Suppressor macrophage treated with lipopolysaccharide for 4 hours (primary cell): Measurements from ENCODE around the gene RAD51B.
A peak's percentile ranks its signal among the peaks of the same experiment; 100 is the strongest.

Experiments used
- DNase-seq: peaks from one replicate; pipeline ENCODE4 v3.0.0-alpha.2; 2020

The RAD51B gene

DNA sequence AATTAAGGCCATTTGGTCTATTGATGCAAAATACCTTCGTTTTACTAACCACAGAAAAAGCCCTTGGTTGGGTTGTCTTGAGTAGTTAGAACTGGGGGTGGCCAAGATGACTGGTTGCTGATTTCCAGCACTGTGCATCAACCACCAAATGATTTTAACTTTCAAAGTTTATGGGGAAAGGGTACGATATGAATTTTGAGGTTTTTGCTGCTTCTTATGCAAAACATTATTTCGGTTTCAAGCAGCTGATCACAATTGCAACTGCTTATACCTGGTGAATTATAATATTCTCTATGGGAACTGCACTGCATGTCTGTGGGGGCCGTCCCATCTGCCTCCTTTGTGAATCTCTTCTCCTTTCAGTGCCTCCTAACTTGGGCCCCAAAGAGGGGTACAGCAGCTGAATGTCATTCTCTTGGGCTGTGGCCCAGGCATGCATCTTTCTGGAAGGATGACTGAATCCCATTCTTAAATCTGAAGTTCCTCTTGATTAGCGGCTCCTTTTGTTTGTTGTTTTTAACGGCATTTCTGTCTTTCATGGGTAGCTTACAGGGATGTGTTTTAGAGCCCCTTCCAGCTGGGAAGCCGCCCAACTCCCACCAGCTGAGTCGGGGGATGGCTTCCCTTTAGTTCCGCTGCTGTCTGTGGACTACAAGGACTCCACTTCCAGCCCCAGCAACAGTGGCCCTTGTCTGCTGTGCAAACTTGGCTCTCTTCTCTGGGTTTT is 493.5 kb downstream of the RAD51B start:
- no peak for DNase-seq

DNA sequence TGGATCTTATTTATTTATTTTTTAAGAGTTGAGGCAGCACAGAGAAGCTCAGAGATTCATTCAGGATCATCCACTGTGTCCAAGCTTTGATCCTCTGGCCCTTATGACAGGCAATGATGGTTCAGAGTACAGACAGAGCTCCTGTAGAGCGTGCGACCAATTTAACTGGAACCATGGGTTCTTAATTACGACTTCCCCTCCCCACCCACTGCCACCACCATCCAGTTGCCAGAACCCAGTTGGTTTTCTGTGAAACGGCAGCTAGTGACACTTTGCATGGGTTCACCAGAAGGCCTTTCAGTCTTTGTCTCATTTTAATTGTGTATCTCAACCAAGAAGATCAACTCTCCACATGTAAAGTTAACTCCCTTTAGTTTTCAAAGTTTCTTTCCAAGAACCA is 495.1 kb downstream of the RAD51B start:
- no peak for DNase-seq

DNA sequence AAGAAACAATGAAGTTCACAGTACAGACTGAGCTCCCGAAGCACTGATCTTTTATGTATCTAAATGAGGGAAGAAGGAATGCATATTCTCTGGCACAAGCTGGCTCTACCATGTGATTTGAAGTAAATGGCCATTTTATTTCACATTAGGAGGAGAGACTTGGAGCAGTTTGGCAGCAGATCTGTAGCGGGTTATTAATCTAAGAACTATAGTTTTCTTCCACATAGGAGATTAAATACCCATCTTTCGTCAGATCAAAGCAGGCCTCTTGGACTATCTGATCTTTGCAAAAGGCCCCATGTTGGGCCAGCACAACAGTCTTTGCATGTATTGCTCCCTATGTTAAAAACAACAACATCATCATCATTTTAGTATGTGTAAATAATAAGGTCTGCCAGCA is 495.5 kb downstream of the RAD51B start:
- no peak for DNase-seq

DNA sequence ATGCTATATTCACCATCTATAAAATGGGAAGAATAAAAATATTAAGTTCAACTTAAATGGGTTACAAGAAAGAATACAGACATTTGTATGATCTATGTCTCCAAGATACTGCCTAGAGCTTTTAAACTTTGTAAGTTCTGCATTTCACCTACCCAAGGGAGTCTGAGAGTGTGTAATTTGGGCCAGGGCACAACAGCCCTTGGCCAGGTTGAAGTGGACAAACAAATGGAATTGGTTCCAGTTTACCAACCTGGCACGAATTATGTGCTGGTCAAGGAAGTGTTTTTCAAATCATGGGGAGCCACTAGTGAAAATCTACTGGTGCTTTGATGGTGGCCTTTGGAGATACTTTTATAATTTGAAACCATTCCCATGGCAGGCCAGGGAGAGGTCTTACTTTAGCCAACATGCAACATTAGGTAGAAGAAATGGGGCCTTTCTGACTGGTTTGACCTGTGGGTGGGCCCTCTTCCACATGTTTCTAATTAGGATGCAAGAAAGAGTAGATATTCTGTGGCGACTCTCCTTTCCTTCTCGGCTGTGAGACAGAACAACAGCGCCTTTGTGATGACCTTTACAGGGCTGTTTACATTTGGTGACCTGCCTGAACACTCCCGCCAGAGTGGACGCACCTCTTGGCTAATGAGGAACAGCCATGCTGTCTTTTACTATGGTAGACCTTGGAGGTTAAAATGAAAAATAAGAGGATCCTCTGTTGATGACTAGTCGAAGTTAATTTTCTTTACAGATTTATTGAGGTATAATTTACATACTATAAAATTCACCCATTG is 496.7 kb downstream of the RAD51B start:
- no peak for DNase-seq

DNA sequence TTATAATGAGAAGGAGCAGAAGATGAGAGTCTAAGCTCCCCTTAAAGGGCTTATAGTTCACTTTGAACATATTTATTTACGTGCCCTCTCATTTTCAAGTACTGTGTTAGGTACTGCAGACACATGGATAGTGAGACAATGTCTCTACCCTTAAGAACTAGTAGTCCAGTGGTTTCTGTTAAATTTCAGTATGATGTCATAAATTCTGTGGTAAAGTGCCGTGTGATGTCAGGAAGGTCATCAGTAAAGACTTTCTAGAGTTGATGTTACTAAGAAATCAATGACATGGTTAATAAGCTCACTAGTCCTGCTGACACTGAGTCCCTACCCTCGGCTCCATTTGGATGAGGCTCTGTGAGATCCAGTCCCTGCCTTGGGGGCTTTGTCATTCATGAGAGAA is 497.7 kb downstream of the RAD51B start:
- DNase-seq: no peak

DNA sequence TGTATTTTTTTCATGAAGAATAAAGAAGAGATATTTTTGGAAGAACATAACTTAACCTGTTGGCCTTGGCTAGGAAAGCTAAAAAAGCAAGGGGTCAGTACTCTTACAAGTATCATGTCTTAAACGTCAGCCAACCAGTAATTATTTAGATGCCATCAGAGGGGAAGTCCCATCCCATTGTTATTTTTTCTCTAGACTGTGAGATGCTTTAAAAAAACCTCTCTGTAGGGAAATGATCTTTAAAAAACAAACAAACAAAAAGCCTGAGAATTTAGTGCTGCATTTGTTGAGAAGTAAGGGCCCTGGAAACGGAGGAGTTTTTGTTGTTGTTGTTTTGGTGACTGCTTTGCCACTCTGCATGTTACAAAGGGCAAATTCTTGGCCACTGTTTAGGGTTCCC is 499.2 kb downstream of the RAD51B start:
- DNase-seq: no peak

DNA sequence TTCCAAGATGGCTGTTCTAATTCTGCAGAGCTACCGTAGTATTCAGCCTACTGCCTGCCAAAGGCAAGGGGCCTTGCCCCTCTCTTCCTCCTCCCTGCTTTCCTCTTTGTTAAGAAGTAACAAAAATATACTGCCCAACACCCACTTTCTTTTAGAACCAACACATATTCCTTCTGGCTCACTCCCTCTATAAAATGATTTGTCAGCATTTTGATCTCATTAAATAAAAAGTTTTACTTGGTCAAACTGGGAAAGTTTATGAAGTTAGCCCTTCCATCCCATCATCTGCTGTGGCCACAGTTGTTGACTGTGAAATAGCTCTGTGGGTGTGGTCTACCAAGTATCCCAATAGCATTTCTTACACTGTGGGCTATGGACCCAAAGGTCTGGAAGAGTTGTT is 500.9 kb downstream of the RAD51B start:
- no peak for DNase-seq

DNA sequence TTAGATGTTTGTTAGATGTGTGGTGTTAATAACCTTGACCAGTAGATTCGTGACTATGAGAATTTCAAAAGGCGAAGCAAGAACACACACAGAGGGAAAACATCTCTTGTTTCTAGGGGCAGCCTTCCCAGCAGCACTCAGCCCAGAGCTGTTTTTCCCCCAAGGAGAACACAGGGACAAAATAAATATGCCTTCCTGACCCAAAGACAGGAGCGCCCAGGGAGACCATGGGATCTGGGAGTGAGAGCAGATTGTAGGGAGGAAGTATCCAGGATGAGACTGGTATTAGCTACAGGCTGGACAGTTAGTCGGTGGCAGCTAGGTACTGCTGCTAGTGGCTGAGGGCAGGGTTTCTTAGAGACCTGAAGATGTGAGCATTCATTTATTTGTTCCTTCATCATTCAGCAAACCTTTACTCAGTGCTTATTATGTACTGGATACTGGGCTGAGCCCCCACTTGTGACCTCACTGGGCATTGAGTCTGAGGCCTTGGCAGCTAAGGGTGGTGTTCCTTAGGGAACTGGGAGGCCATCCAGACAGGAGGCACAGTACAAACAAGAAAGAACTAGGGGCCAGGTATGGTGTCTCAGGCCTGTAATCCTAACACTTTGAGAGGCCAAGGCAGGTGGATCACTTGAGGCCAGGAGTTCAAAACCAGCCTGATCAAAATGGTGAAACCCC is 503.5 kb downstream of the RAD51B start:
- no peak for DNase-seq

DNA sequence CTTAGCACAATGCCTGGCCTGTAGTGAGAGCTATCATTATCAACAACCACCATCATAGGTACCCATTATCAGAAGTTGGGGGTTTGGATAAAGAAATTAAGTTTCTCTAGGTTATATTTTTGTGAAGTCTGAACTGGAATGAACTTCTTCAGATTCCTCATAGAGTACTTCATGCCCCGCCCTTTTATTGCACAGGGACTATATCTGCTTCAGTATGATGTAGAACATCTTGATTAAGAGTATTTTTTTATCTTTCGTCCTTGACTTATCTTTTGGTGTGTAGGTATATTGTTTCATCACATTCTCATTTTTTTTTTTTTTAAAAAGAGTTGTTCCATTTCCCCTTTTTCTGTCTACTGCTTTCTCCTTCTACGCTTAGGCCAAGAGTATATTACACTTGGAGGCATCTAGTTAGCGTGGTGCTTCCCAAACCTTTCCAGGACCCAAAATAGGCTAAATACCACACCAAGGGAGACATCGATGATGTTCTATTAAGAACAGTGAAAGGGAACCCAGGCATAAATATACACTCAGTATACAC is 505.8 kb downstream of the RAD51B start:
- DNase-seq: no peak

DNA sequence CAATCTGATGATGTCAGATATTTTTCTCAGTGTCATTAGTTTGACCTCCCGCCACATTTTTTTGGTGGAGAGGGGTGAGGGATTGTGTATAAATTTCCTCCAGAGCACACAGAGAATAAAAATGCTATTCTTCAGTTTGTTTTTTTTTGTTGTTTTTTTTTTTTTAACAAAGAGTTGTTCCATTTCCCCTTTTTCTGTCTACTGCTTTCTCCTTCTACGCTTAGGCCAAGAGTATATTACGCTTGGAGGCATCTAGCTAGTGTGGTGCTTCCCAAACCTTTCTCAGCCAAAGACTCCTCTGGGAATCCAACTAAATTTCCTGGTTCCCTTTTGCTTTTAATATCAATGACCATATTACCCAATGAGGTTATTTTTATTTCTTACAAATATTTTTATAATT is 507.7 kb downstream of the RAD51B start:
- DNase-seq: no peak

DNA sequence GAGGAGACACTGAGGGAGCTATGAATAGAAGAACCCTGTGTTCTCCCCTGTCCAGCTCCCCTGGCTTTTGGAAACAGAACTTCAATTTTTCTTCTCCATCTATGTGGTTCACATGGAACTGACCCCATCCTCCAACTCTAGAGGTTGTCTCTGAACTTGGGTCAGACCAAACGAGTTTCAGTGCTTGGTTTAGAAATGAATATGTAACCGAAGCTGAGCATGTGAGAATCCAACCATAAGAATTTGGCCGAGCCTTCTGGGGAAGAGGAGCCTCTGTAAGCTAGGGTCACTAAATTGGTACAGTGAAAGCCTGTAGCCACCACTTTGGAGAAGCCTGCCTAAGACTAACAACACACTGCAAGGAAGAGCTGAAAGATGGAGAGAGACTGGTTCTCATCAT is 508.9 kb downstream of the RAD51B start:
- no peak for DNase-seq

DNA sequence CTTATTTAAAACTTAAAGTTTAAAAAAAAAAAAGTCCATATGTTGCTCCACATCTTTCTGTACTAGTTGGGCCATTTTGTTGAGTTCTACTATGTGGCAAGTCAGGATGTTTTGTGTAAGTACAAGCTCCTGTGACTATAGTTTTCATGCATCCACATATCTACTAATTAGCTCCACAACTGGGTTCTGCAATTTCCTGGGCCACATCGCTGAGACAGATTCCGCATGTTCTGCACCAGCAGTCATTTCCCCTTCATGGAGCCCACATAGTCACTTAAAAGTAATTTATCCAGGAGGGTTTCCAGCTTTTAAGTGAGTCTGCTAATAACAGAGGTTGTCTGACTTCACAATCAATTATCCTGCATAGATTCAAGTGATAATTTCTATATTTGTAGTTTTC is 511.8 kb downstream of the RAD51B start:
- peak; percentile 36 for DNase-seq

DNA sequence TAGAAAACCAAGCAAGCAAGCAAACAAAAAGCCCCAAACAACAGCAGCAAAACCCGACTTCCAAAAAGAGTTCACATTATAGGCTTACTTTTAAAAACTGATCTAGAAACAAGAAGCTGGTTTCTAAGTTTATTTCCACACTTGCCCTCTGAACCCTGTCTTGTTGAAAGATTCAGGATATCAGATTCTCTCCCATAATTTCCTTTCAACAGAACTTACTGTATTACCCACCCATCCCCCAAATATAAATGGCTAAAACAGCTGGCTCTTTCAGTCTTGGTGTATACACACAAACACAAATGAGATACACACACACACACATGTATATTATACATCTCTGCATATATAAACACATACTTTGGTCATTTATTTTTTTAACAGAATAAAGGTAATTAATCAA is 512.4 kb downstream of the RAD51B start:
- DNase-seq: no peak

DNA sequence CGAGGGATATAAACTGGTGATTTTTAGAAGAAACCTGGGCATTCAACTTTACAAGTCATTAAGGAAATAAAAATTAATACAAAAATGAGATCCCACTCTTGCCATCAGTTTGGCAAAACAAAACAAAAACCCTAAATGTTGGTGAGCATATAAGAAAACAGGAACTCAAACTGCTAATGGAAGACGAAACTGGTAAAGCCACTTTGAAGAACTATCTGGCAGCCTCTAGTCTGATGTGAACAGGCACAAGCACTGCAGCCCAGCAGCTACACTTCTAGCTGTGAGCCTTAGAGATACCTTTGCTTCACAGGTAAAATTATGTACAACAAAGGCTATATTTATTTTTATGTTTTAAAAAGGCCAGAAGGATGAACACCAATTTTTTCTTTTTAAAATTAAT is 513.7 kb downstream of the RAD51B start:
- peak; percentile 62 for DNase-seq

DNA sequence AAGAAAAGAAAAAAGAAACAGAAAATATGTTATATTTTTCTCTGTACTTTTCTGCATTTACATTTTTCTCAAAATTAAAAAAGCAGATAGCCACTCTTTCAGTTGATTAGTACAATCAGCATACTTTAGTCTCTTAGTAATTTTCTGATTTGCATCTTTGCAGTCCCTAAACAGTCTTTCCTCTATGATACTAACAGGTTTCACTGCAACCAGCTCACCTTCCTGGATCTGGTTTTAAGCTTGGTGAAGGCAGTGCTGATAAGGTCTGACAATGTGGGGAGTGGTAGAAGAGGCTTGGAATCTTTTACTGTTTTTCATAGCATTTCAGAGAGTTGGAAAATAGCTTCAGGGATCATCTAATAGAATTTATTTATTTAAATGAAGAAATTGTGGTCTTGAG is 515.7 kb downstream of the RAD51B start:
- no peak for DNase-seq

DNA sequence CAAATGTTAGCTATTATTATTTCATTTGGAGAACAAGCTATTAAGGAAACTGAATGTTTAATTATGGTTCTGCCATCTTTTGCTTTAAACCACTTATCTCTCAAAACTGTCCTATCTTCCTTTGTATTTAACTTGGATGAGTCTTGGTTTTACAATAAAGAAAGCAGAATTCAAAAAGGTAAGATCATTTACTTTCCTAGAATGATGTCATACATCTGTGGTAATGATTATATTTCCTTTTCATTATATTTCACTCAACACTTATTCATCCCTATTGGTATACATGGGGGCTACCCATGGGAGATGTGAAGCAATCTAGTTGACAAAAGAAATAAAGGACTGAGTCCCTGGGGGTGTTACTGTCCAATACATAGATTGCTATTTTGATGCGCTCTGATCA is 516.6 kb downstream of the RAD51B start:
- DNase-seq: no peak

DNA sequence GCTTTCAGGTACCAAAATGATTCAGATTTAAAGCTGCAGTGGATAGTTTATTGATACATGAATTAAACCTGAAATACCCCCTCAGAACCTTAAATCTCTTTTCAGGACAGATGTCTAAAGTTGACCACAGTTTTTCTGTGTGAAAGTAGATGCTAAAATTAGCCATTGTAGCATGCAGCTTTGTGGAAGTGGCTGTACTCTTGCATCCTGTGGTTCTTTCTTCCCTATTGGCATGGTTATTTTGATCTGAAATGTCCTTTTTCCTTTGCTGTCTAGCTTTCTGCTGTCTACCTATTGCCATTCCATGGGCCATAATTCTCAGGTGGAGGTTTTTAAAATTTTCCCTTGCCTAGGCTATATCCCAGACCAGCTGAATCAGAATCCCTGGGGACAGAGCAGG is 517.7 kb downstream of the RAD51B start:
- DNase-seq: peak; percentile 26

DNA sequence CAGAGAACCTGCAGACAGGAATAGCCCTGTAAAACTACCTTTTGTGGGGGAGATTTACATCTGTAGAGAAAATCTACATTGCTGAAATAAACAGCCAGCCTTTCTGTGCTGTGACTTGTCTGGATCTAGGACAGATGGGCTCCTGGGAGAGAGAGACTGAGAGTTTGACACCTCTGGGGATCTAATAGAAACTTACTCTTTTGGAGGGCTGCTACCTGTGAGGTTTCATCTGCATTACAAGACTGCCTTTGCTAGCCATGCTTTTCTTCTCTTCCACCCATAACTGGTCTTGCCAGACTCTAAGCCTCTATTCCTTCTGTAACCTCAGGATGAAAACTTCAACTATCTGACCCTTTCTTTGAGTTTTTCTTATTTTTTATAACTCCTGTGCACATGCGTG is 520.7 kb downstream of the RAD51B start:
- DNase-seq: no peak

DNA sequence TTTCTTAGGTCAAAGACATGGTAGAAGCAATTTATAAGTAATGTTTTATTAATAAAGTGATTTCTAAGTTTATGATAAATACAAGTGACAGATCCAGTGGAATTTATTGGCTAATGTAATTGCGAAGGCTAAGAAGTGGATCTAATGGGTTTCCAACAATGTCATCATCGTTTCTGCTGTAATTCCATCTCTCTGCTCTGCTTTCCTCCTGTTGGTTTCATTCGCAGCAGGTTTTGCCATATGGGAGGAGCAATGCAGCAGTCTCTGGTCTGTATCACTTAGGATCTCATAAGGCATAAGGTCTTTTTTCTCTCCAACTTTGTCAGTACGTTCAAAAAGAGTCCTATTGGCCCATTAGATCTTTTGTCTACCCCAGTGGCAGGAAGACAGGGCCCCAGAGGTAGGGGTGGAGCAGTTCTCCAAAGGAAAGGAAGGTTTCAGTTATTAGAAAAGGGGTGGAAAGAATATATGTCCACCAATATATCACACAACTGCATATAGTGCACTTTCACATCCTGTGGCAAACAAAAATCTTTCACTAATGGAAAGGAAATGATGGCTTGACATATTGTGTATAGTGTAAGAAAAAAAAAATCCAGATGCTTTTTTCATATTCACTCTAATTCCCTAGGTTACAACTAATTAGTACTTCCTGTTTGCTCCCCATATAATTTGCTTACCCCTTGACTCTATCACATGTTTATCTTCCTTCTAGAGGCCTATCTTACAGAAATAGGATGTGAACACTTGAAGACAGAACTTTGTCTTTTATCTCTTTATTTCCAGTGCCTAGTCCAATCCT is 522.0 kb downstream of the RAD51B start:
- no peak for DNase-seq

DNA sequence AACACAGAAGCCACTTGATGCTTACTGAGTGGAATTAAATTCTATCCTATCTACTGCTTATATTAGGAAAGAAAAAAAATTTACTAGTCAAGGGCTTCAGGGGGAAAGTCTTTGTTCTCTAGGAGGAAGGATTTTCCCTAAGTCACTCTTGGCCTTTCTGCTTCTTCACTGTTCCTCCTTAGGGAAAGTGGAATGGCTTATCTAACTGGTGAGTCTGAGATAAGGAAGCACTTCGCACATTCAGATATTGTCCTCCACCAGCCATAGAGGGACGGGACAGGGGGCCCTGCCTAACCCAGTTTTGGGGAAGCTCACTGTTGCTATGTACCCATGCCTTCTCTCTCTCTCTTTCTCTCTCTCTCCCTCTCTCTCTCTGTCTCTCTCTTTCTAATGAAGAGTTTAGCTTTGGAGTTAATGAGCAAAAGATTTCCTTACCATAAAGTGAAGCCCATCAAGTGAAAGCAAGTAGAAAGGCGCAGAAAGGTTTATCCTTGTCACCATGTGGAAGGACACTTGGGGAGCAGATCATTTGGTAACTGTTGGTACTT is 522.7 kb downstream of the RAD51B start:
- DNase-seq: no peak

DNA sequence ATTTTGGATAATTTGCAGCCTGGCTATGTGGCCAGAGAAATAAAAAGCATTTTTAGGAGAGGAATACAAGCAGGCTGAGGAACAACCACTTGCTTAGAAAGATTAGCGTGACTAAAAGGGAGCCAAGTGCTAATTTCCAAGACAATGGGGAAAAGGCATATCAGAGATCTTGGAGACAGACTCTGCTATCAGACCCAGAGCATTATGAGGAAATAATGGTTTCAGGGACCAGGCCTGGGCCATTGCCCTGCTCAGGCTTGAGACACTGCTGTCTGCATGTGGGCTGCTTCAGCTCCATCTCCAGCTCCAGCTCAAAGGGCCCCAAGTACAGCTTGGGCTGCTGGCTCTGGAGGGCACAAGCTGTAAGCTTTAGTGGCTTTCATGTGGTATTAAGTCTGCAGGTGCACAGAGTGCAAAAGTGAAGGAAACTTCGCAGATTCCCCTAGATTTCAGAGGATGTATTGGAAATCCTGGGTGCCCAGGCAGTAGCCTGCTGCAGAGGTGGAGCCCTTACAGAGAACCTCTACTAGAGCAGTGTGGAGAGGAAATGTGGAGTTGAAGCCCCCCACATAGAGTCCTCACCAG is 524.0 kb downstream of the RAD51B start:
- no peak for DNase-seq

DNA sequence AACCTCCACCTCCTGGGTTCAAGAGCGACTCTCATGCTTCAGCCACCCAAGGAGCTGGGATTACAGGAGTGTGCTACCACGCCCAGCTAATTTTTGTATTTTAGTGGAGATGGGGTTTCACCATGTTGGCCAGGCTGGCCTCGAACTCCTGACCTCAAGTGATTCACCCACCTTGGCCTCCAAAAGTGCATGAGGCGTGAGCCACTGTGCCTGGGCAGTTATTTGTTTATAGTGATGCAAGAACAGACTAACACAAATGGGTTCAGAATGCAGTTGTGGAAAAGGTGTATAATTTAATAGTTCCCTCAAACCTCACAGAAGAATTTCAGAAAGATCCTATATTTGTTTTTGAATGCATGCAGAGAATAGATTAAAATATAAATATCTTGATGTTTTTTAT is 526.2 kb downstream of the RAD51B start:
- DNase-seq: no peak
